Measurements from ENCODE around the gene EMILIN1.

DNA sequence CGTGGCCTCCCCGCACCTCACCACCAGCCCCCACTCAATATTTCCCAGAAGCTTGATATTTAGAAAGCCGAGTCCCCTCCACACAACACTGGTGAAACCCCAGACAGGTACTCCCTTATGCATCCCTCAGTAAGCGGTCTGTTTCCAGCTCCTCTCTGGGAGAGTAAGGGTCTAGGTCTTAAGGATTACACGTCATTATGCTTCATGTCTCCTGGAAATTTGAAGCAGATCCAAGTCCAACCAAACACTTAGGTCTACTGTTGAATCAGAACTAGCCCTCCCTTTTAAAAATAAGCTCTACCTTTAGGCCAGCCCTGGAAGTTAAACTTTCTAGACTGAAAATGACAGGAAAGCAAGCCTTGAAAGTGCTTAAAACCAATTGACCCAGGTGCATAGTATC is 5.5 kb upstream of the EMILIN1 start:
- TF ChIP-seq, protein P1, sequence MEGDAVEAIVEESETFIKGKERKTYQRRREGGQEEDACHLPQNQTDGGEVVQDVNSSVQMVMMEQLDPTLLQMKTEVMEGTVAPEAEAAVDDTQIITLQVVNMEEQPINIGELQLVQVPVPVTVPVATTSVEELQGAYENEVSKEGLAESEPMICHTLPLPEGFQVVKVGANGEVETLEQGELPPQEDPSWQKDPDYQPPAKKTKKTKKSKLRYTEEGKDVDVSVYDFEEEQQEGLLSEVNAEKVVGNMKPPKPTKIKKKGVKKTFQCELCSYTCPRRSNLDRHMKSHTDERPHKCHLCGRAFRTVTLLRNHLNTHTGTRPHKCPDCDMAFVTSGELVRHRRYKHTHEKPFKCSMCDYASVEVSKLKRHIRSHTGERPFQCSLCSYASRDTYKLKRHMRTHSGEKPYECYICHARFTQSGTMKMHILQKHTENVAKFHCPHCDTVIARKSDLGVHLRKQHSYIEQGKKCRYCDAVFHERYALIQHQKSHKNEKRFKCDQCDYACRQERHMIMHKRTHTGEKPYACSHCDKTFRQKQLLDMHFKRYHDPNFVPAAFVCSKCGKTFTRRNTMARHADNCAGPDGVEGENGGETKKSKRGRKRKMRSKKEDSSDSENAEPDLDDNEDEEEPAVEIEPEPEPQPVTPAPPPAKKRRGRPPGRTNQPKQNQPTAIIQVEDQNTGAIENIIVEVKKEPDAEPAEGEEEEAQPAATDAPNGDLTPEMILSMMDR (IDR thresholded peaks at IDR 0.05; ENCODE audit: low read depth, low read length, poor library complexity, severe bottlenecking): no peak
- no peak for TF ChIP-seq EZH2phosphoT487 (IDR thresholded peaks at IDR 0.05; ENCODE audit: borderline replicate concordance, low read length)
